GM18873 (cell line): ENCODE measurements around the gene DRAM1.
"Not testable (repeated sequence)": the region's sequence is repeated elsewhere in the genome, so short reads cannot be mapped to it uniquely, and the experiment has no call there.

Experiments used
- ATAC-seq: cut with Tn5 transposase; IDR thresholded peaks from one replicate; pipeline ENCODE4 v1.9.1; 2021; ENCODE audit warnings: mild to moderate bottlenecking, moderate library complexity, moderate number of reproducible peaks; ENCODE audit not compliant: unreplicated experiment, low FRiP score

The DRAM1 gene

DNA sequence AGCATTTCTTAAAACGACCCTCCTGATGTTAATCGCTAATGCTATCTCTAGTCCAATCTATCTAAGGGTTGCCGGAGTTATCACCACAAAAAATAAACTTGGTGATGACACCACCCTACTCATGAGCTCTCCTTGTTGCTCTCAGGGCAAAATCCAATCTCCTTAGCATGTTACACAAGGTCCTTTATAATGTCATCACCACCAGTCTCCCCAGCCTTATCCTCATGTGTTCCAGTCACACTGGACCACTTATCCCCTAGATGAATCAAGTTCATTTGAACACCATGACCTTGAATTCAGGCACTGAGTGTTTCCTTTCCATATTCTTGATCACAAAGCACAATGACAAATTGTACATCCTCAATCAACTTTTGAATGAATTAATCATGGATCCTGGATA, 19.0 kb upstream of the DRAM1 start:
- no peak for ATAC-seq

- peak; percentile 47 for ATAC-seq
Observed at GRCh38 chr12:101859664-101860607, 17.4 kb upstream of the DRAM1 start.

GRCh38 chr12:101861688-101862087, 15.7 kb upstream of the DRAM1 start:
- not testable (repeated sequence) for ATAC-seq

- ATAC-seq = no peak
Observed at GRCh38 chr12:101862245-101862644, 15.1 kb upstream of the DRAM1 start.

DNA sequence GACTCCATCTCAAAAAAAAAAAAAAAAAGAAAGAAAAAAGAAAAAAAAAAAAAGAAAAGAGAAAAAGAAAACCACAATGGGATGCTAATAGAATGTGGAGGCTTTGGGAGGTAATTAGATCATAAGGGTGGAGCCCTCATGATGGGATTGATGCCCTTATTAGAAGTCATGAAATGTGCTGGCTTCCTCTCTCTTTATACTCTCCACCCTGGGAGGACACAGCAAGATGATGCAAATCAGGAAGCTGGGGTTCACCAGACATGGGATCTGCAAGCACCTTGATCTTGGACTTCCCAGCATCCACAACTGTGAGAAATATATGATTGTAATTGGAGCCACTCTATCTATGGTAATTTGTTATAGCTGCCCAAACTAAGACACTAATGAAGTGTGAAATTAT, 13.4 kb upstream of the DRAM1 start:
- no peak for ATAC-seq

- no peak for ATAC-seq
Observed at GRCh38 chr12:101866615-101867373, 10.6 kb upstream of the DRAM1 start.

DNA sequence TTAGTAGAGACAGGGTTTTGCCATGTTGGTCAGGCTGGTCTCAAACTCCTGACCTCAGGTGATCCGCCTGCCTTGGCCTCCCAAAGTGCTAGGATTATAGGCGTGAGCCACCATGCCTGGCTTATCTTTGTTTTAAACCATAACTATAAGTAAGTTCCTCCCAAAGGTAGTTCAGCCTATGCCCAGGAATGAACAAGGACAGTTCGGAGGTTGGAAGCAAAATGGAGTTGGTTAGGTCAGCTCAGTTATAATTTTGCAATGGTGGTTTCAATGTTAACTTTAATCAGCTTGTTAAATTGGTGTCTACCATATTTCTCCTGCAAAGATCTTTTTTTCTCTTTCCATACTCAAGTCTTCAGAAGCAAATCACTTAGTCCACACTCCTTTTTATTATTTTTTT, 9.8 kb upstream of the DRAM1 start:
- not testable (repeated sequence) for ATAC-seq

DNA sequence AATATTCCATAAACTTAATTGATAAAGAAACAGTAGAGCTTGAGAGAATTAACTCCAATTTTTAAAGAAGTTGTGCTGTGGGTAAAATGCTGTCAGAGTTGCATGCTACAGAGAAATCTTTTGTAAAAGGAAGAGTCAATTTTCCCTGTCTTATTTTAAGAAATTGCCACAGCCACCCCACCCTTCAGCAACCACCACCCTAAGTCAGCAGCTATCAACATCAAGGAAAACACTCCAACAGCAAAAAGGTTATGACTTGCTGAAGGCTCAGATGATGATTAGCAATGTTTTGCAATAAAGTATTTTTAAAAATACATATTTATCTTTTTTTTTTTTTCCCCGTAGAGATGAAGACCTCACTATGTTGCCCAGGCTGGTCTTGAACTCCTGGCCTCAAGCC, 6.5 kb upstream of the DRAM1 start:
- no peak for ATAC-seq

DNA sequence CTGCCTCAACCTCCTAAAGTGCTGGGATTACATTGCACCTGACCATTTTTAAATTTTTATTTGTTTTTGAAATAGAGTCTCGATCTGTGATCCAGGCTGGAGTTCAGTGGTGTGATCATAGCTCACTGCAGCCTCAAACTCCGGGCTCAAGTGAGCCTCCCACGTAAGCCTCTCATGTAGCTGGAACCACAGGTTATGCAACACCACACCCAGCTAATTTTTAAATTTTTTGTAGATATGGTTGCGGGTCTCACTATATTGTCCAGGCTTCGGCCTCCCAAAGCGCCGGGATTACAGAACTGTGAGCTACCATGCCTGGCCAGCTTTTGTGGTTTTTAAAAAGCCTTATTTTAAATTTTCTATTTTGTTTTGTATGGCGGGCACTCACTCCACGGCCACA, 2.2 kb upstream of the DRAM1 start:
- ATAC-seq = no peak

DNA sequence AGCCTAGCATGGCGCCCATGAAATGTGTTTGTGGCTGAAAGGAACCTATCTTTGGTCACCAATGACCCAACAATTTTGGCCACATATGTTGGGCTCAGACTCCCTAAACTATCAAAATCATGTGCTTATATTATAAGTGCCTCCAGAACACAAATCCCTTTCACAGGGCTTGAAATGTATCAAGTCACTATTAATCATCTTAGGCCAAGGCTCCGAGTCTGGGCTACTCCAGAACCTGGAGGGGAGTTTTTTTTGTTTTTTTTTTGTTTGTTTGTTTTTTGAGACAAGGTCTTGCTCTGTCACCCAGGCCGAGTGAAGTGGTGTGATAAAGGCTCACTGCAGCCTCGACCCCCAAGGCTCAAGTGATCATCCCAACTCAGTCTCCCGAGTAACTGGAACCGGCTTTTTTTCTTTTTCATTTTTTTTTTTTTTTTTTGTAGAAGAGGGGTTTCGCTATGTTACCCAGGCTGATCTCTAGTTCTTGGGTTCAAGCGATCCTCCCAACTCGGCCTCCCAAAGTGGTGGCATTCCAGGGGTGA, 989 bp upstream of the DRAM1 start:
- ATAC-seq = no peak

DNA sequence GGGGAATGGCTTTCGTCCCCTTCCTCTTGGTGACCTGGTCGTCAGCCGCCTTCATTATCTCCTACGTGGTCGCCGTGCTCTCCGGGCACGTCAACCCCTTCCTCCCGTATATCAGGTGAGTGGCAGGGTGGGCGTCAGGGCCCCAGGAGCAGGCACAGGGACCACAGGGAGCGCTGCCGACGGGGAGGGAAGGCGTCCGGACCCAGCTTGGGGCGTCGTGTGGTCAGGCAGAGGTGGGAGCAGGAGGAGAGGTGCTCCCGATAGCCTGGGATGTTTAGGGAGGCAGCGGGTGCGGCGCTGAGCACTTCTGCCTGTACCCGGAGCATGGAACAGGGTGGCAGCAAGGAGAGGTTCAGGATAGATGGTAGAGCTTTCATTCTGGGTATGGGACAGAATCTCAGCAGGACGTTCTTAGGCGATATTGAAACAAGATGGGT, 444 bp downstream of the DRAM1 start:
- ATAC-seq = peak; percentile 15

- no peak for ATAC-seq
Observed at GRCh38 chr12:101878243-101878821, 952 bp downstream of the DRAM1 start.

GRCh38 chr12:101880769-101881168, 3.4 kb downstream of the DRAM1 start:
- no peak for ATAC-seq

GRCh38 chr12:101881228-101881627, 3.8 kb downstream of the DRAM1 start:
- no peak for ATAC-seq

- no peak for ATAC-seq
Observed at GRCh38 chr12:101884174-101884573, 6.8 kb downstream of the DRAM1 start.

DNA sequence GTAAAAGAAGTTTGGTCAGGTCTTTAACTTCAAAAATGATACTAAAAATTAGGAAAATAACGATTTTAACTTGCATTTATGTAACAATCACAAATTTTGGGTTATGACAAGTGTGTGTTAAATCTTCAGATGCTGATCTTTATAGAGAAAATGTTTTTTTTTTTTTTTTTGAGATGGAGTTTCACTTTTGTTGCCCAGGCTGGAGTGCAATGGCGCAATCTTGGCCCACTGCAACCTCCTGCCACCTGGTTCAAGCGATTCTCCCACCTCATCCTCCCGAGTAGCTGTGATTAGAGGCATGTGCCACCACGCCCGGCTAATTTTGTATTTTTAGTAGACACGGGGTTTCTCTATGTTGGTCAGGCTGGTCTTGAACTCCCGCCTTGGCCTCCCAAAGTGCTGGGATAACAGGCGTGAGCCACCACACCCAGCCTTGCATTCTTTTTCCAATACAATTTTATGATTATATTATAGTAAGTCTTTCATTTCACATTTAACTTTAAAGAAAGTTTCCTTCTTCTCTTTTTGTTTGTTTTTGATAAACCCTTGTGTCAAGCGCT, 7.5 kb downstream of the DRAM1 start:
- ATAC-seq = not testable (repeated sequence)

DNA sequence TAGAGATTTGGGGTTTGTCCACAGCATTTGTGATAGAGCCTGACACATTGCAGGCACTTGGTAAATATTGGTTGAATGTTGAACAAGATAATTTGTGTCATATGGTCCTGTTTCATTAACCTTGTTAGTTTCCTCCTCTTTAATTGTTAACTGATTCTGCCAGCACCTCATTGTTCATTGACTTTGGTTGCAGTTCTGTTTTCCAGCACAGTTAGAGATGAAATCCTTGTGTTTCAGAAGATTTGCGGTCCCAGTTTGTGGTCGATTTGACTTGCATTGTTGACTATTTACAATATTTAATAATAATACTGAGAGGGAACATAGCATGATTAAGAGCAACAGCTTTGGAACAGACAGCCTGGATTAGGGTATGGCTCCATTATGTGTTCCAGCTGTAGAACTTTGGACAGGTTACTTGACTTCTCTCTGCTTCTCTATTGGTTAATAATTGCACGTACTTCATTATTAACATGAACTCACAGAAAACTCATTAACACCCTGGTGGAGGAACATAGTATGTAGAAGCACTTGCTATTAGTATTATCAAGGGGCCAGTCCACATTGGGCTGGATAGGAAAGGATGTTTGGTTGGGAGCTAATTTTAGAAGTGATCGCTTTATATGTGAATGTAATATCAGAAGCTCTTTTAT, 8.7 kb downstream of the DRAM1 start:
- ATAC-seq = peak; percentile 54

- ATAC-seq = no peak
Observed at GRCh38 chr12:101889211-101889752, 11.9 kb downstream of the DRAM1 start.

GRCh38 chr12:101891462-101891971, 14.1 kb downstream of the DRAM1 start:
- ATAC-seq = peak; percentile 95

DNA sequence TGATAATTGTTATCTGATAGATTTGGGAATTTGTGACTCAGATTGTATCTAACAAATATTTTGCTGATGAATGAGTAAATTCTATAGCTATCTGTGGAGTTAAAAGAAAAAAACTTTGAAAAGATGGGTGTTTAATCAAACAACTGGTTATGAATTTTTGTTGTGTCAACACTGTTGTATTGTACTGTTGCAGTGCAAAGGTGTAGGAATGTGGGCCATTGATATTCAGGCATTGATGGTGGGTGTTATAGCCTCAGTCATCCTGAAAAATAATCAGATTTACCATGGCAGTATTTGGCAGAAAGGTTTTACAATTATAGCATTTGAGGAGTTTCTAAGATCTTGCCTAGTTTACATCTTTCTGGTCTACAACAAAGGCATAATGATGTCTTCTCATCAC, 15.4 kb downstream of the DRAM1 start:
- ATAC-seq = no peak
